GM21390 (cell line): ENCODE data around the gene LPAR3.
A peak's percentile ranks its signal among the peaks of the same experiment; 100 is the strongest.
"Not testable (repeated sequence)": the region's sequence is repeated elsewhere in the genome, so short reads cannot be mapped to it uniquely, and the experiment has no call there.

Source experiments
- ATAC-seq: cut with Tn5 transposase; IDR thresholded peaks from one replicate; pipeline ENCODE4 v1.9.1; 2021; ENCODE audit not compliant: unreplicated experiment

Gene LPAR3

DNA sequence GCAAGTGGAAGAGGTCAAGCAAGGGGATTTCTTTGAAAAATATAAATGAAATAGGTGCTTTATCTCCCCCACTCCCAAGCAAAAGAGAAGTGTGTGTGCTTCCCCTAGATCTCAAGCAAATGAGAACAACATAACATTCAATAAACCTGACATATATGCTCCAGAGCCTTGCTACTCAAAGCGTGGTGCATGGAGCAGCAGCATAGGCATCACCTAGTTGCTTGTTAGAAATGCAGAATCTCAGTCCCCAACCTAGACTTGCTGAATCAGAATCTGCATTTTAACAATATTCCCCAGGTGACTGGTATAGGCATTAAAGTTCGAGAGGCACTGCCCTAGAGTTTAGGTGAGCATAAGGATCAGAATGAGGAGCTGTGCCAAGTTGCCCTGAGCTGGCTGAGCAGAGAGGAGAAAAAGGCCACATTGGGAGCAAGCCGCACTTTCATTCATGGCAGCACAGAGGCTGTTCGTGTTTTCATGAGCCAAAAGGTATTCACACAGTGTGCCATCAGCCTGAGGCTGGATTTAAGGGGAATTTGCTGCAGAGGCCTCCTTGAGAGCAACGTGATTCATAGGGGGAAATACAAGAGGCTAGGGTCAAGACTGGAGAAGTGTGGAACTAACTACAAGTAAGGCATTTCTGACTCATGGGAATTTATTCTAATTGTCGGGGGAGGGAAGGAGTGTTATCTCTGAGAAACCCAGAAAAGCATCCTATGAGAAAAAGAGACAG, 14.3 kb upstream of the LPAR3 start:
- ATAC-seq, result no peak

DNA sequence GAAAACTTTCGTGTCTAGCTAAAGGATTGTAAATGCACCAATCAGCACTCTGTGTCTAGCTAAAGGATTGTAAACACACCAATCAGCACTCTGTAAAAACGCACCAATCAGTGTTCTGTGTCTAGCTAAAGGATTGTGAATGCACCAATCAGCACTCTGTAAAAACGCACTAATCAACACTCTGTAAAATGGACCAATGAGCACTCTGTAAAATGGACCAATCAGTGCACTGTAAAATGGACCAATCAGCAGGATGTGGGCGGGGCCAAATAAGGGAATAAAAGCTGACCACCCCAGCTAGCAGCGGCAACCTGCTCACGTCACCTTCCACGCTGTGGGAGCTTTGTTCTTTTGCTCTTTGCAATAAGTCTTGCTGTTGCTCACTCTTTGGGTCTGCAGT, 9.7 kb upstream of the LPAR3 start:
- ATAC-seq, result not testable (repeated sequence)

GRCh38 chr1:84899969-84900368, 7.0 kb upstream of the LPAR3 start:
- no peak for ATAC-seq

- ATAC-seq, result no peak
Observed at GRCh38 chr1:84896279-84896678, 3.3 kb upstream of the LPAR3 start.

GRCh38 chr1:84890566-84890965, 2.4 kb downstream of the LPAR3 start:
- no peak for ATAC-seq

GRCh38 chr1:84889437-84889836, 3.6 kb downstream of the LPAR3 start:
- no peak for ATAC-seq

GRCh38 chr1:84888753-84889152, 4.3 kb downstream of the LPAR3 start:
- no peak for ATAC-seq

GRCh38 chr1:84887261-84887934, 5.6 kb downstream of the LPAR3 start:
- no peak for ATAC-seq

DNA sequence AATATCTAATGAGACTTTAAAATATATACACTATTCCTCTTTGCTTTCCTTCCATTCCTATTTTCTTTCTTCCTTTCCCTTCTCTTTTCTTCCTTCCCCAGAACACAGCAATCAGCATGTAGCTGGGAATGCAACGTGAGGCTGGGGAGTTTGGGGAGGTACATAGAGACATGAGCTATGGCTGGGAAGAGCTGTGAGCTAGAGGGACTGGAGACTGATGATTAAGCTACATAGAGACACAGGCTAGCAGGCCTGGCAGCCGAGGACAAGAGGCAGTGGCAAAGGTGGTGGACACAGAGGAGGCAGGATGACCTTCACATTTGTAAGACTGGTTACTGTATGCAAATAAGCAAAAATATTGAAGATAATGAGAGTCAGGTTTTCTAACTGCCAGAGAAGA, 7.5 kb downstream of the LPAR3 start:
- ATAC-seq, result no peak

DNA sequence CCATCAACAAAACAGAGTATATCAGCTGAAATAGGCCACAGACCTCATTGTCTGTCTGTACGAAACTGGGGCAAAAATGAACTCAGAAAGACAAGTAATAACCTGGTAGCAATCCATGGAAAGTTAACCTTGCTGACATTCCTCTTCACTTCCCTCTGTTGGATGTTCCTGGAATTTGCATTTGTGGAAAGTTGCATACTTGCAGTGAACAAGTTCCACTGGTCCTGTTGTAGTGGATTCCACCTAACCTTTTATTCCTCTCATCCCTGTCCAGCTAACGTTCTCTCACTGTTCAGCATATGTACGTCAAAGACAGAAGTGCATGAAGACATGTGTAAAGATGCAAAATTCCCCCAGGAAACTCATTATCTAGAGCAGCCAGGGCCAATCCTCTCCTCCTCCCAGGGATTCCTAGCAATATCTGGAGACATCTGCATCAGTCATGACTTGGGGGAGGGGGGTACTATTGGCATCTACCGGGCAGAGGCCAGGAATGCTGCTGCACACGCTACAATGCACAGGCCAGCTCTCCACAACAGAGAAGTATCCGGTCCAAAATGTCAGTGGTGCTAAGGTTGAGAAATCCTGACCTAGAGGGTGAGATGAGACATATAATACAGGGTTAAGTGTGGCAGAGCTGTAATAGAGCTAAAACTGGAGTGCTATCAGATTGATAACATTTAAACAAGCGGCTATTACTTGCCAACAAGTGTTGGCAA, 8.2 kb downstream of the LPAR3 start:
- no peak for ATAC-seq

- ATAC-seq, result no peak
Observed at GRCh38 chr1:84883286-84883685, 9.7 kb downstream of the LPAR3 start.

DNA sequence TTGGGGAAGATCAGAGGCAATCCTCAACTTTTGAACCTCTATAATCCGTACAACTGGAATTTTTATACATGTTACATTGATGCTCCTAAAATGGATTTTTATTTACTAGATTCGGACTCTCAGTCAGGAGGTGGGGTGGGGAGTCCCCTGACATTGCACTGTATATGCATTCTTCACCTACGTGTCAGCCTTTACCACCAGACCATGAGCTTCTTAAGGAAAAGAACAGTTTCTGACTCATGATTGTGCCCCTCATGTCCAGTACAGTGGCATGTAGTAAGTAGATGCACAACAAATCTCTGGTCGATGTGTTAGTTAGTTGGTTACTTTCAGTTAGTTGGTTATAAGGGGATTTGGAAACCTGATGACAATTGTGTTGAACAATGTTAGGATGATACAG, 15.4 kb downstream of the LPAR3 start:
- ATAC-seq, result no peak

DNA sequence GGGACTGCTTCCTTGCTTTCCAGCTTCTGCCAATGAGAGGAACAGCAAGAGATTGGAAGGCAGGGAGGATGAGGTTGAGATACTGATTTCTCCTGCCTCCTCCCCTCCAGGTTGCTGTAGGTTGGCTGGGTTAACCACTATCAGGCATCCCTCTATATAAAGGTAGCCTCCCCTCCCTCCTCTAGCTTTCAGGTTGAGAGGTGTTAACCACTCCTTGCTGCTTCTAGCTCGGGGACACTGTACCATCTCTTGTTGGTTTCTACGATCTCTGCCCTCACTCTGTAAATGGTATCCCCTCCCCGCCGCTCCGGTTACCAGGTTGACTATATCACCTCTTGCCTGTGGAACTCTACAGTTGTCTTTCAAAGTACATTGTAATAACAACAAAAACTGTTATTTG, 16.7 kb downstream of the LPAR3 start:
- no peak for ATAC-seq

DNA sequence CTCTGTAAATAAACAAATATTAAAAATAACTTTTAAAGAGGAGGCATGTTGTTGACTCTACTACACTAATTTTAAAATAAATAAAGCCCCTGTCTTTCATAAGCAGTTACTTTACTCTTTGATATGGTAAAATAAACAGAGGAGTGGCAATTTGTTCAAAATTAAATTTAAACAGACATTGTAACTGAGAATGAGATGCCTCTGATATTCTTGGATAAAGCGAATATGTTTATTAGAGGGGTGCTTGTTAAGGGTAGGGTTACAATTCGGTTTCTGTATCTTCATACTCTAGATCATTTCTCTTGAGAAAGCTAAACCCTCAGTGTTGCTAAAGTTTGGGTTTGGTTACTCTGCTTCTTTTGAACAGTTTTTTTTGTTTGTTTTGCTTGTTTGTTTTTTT, 19.6 kb downstream of the LPAR3 start:
- no peak for ATAC-seq

DNA sequence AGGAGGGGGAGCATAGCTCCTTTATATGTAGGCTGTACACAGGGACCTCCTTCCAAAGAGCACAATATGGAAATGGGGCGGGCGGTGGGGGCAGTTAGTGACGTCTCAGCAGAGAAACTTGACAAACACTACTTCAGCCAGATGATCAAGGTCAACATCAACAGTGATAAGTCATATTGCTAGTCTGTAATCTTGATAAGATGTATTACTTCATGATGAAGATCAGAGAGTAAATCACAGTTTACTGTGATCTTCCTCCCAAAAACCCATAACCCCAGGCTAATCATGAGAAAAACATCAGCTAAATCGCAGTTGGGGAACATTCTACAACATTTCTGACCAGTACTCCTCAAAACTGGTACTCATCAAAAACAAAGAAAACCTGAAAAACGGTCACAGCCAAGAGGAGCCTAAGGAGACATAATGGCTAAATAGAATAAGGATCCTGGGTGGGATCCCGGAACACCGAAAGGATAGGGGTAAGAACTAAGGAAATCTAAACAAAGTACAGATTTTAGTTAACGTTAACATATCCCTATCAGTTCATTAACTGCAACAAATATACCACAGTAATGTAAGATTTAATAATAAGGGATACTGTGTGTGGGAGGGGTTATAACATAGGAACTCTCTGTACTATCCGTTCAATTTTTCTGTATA, 20.2 kb downstream of the LPAR3 start:
- ATAC-seq, result no peak

DNA sequence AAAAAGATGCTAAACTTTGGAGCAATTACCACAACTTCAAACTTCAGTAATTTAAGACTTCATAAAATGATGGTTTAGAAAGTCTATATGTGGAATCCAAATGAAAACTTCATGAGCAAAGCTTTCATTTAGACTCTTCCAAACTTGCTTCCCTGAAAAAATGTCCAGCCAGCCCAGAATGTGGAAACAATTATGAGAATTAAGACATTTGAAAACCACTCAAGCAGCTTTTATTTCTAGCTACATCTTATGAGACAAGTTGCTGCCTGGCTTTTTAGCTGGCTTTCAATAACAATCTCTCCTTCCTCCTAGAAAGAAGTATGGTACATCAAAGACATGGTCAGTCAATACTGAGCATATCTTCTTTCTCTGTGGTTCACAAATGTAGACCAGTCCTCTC, 21.8 kb downstream of the LPAR3 start:
- ATAC-seq, result no peak

- ATAC-seq, result no peak
Observed at GRCh38 chr1:84870591-84870990, 22.4 kb downstream of the LPAR3 start.

- ATAC-seq, result no peak
Observed at GRCh38 chr1:84869720-84870119, 23.3 kb downstream of the LPAR3 start.

GRCh38 chr1:84862810-84863251, 30.2 kb downstream of the LPAR3 start:
- peak; percentile 85 for ATAC-seq

DNA sequence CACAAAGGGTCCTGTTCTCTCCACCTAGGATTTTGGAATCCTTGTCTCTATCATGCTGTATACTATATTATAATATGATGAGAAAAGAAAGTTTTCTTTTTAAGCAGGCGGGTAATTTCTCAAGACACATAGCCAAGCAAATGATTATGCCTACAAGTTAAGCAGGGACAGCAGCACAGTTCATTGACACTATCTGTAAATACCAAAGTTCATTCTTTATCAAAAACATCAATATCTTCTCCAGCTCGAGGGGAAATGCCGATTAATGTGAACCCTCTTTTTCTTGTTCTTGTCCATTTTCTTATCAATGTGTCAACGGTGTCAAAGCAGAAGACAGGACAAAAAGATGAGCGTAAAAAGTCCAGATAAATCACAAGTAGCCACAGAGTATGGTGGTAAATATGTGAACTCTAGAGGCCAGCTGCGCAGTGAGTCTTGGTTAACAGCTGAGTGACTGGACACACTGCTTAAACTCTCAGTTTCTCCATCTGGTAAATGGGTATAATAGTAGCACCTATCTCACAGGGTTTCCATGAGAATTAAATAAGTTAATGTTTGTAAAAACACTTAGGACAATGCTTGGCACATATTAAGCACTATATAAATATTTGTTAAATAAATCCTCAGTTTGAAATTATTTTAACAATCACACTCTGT, 30.9 kb downstream of the LPAR3 start:
- peak; percentile 31 for ATAC-seq

DNA sequence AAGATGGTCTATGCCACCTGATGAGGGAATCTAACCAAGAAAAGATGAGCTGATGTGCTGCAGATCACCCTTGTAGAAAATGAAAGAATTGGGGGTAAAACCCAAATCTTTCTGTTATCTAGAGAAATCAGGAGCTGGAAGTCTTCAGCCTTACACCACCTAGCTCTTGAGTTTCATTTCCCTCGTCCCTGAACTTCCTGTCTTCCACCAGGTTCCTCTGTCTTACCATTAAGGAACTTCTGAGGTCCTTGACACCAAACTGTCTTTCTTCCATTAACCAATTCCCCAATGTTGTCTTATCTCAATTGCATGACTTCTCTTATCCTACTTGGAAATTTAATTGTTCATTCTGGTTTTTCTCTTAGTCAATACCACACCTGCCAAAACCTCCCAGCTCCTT, 31.5 kb downstream of the LPAR3 start:
- no peak for ATAC-seq
